Fibroblast of skin of right quadriceps (primary cell): ENCODE results near the gene PMP22.
"Not testable (repeated sequence)": the region's sequence is repeated elsewhere in the genome, so short reads cannot be mapped to it uniquely, and the experiment has no call there.

Source experiments
- DNase-seq: peaks from one replicate; pipeline ENCODE4 v3.0.0-alpha.2; 2013

The PMP22 gene

DNA sequence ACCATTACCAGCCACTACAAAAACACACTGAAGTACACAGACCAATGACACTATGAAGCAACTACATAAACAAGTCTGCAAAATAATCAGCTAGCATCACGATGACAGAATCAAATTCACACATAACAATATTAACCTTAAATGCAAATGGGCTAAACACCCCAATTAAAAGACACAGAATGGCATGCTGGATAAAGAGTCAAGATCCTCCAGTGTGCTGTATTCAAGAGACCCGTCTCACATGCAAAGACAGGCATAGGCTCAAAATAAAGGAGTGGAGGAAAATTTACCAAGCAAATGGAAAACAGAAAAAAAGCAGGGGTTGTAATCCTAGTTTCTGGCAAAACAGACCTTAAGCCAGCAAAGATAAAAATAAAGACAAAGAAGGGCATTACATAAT is 64.6 kb downstream of the PMP22 start:
- DNase-seq = not testable (repeated sequence)

DNA sequence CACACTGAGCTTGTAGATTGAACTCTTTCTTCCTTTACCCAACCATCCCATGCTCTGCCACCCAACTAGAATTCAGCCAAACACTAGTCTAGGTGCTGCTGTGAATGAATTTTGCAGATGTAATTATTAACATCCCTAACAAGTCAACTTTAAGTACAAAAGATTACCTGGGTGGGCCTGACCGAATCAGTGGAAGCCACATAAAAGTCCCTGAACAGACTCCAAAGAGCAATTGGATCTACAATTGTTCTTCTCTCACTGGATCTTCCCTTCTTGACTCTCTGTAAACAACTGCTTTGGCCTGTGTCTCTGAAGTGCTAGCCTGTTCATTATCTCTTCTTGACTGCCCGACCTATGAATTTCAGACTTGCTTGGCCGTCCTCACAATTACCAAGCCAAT is 67.9 kb downstream of the PMP22 start:
- DNase-seq = no peak

DNA sequence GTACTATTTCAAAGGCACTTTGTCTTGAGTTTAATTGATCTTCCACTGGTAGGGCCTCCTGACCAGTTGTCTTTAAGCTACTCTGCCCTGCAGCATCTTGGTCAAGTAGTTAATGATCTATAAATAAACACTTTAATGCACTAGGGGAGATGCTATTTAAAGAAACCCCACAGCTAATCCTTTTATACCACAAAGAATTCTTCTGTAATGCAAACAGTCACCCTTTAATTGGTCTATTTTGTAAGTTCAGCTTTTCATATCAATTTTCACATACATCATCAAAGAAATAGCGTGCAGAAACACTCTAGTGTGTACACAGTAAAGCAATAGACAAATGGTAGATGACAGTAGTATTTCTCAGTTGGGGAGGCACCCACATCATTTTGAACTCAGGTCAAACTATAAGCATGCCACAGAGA is 70.3 kb downstream of the PMP22 start:
- peak; percentile 86 for DNase-seq

DNA sequence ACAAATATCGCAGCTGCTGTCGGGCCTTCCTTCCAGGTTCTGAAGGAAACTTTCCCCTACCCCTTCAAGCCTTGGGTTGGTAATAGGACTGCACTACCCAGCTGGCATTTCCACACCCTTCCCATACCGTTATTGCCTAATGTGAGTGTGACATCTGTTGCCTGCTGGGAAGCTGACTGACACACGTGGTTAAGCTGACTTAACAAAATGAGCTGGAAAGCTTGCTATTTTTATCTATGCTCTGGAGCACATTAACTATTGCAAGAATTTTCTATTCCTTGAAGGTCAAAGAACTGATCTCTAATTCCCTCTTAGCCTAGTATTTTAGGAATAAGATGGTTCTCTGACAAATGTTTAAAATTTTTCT is 79.5 kb downstream of the PMP22 start:
- peak; percentile 82 for DNase-seq

DNA sequence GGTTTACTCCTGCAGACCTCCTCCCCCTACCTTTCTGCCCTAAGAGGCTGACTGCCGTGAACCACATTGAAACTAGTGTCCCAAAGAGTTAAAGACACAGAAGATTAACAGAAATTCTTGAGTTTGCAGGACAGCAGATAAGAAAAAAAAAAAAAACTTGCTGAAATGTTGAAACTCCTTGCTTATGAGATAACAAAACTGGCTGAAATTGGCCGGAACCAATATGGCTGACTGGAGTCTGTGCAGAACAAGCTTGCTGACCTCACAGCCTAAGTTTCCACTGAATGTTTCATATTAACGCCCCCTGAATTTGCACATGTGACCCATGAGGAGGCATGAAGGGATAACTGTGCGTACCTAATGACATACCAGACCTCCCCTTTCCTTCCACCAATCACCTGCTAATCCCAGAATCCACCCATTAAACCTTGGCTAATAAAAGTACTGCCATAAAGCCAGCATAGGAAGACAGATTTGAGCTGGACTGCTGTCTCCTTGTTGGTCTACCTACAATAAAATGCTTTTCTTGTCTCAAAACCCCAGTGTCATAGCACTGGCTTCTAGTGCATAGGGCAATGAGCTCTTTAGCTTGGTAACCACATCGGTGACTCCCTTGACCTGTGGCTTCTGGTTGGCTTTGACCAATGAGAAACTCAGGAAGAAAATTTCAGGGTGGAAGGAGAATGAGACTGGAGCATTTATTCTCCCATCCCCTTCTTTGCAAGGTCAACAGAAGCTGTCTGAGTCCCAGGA is 80.1 kb downstream of the PMP22 start:
- no peak for DNase-seq

DNA sequence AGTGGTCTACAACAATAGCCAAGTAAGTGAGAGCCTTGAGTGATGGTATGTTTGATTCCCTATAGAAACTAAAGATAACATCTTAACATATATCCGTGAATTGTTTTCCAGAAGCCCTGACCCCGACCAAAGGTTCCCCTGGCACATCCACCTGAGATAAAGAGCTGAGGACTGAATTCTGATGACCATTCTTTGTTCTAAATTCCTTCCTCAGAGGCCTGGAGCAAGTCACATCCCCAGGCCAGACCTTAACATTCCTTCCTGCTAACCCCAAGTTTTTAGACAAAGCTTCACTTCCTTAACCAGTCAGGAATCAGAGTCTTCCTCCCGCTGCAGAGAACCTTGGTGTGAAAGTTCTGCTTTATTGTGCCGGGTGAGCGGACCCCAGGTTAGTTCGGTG is 83.3 kb downstream of the PMP22 start:
- DNase-seq = no peak

DNA sequence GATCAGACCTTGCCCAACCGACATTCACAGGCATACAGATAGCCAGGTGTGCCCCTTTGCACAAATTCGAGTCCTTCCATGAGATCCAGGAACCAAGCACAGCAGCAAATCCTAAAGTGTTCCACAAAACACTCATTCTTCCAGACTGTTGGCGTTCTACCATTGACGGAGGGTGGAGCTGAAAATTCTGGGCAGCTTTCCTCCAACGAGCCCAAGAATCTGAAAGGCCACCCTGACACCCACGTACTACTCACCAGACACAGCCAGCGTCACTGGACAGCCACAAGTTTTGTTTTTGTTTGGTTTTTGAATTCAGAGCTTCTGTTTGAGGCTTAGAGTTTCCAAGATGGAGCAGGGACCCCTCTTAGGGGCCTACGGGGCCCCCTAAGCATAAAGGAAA is 83.8 kb downstream of the PMP22 start:
- no peak for DNase-seq

DNA sequence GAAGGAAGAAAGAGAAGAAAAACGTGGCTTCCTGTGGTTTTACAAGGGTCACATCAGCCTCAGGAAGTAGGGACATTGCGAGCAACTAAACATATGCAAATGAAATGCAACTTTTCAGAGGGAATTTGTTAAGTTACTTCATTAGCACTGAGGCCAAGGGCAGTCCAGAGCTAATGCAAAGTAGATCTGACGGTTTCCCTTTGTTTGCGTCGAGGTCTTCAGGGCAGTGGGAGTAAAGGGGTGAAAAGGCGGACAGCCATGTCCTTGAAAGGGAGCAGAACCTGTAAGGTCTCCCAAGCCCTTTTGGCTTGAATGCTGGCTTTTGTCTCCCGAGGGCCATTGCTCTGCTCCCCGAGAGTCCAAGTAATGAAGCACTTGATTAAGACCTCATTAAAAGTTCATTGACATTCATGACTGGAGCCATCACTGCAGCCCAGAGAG is 85.0 kb downstream of the PMP22 start:
- DNase-seq = no peak
